GM21447 (cell line): ENCODE measurements around the gene RNF144B.
"Not testable (repeated sequence)": the region's sequence is repeated elsewhere in the genome, so short reads cannot be mapped to it uniquely, and the experiment has no call there.

Experiments
- ATAC-seq: cut with Tn5 transposase; IDR thresholded peaks from one replicate; pipeline ENCODE4 v1.9.1; 2021; ENCODE audit not compliant: unreplicated experiment

Gene RNF144B

DNA sequence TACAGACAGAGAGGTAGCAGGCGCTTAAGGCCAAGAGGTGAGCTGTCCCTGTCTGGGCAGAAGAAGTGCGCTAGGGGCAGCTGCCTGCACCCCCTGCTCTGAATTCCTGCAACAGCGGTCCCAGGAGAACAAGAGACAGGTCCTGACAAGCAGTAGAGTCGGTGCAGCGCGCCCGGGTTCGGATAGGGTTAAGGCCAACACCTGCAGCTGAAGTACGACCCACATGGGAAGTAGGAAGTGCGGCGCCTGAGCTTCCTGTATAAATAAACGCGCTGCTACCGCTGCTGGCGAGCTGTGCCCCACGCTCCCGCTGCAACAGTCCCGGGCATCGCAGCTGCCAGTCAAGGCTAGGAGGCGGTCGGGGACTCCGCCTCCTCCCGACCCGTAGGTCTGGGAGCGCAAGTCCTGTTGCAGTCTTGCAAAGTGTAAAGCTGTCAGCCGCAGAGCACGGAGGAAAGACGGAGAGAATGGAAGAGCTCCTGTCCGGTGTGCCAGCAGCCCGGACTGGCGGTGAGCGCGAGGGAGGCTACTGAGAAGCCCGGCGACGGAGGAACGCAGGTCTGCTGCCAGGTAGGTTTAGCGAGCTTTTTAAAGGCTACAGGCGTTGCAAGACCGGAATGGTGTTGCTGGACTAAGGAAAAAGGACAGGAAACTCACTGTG is at the start of gene RNF144B:
TSS of gene RNF144B (plus strand) at position 290 of the 661 bp plus-strand sequence. CDS start 12,185 bp downstream, outside the sequence.
- peak; percentile 84 for ATAC-seq

- ATAC-seq = no peak
Observed at GRCh38 chr6:18339599-18339998, 47.6 kb upstream of the RNF144B start.

GRCh38 chr6:18340781-18341551 is 46.2 kb upstream of the RNF144B start:
- no peak for ATAC-seq

- ATAC-seq = no peak
Observed at GRCh38 chr6:18342223-18342622, 44.9 kb upstream of the RNF144B start.

DNA sequence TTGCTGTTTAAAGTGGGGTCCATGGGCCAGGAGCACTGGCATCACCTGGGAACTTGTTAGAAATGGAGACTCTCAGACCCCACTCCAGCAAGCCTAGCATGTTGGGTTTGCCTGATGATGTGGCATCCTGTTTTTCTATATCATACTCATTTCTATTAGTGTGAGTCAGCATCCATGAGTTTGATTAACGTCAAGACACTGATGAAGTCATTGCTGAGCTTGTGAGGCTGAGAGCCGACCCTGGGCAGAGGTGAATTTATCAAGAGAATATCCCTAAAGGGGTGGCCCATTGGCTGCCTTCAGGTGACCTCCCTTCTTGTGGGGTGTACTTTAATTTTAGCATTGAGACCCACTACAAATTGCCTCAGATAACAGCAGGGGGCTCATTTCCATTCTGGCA is 43.4 kb upstream of the RNF144B start:
- no peak for ATAC-seq

DNA sequence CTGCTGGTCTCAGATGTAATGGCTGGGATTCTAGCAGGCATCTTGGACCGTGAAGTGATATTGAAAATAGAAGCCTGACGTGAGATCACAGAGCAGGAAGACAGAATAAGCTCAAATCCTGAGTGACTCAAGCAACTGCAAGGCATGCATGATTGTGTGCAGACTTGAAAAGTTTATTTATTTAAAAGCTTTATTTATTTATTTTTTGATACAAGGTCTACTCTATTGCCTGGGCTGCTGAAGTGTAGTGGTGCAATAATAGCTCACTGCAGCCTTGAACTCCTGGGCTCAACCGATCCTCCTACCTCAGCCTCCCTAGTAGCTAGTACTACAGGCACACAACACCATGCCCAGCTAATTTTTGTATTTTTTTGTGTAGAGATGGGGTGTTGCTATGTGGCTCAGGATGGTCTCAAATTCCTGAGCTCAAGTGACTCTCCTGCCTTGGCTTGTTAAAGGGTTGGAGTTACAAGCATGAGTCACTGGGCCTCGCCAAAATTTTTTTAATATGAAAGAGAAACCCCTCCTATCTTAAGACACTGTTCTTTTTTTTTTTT is 40.1 kb upstream of the RNF144B start:
- no peak for ATAC-seq

DNA sequence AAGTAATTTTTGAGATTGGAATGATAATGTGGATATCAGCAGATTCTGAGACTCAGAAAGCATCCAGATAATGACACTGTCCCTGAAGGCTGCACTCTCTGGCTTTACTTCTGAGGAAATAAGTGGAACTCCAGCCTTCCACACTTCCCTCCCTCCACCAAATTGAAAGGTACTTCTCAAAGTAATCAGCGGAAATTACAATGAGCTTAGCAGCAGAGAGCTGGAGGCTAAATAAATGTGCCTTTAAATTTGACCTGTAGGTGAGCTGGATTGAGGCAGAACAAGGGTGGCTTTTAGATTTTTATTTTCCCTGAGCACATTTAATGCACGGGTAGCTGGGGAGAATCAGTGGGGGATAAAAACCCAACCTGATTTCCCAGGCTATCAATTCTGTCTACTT is 39.3 kb upstream of the RNF144B start:
- no peak for ATAC-seq

GRCh38 chr6:18349386-18349785 is 37.8 kb upstream of the RNF144B start:
- ATAC-seq = no peak

- ATAC-seq = no peak
Observed at GRCh38 chr6:18350271-18350670, 36.9 kb upstream of the RNF144B start.

GRCh38 chr6:18350712-18351111 is 36.4 kb upstream of the RNF144B start:
- ATAC-seq = no peak

GRCh38 chr6:18352001-18352400 is 35.1 kb upstream of the RNF144B start:
- no peak for ATAC-seq

DNA sequence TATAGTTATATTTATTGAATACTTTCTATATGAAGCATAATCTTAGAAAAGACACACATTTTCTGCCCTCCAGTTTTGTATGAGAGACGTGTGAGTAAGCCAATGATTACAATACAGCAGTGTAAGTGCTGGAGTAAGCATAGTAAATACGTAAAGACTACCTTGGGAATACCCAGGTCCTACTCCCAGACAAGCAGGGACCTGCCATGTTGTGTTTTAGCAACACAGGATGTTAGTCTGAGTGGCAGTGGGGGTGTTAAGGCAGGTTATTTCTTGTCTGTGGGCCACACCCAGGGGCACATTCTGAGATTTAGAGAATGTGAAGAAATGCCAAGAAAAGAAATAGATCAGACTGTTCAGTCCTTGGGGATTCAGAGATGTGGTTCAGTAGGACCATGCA is 34.3 kb upstream of the RNF144B start:
- ATAC-seq = no peak

DNA sequence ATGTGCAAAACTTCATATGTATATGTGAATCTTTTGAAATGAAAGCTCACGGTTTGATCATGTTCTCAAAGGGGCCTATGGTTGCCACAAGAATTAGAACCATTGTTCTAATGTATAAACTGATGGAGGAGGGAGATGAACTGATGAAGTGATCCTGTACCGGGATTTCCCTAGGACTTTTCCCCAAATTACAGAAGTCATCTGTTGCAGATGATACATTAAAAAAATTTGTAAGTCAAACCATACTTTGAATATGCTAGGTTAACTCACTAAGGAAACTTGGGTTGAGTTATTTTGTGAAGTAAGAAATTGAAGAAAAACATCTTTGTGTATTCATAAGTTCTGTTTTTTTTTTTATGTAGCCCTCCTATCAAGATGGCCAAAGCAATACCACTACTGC is 33.9 kb upstream of the RNF144B start:
- no peak for ATAC-seq

- ATAC-seq = not testable (repeated sequence)
Observed at GRCh38 chr6:18357546-18357945, 29.6 kb upstream of the RNF144B start.

- ATAC-seq = peak; percentile 94
Observed at GRCh38 chr6:18359237-18359885, 27.8 kb upstream of the RNF144B start.

GRCh38 chr6:18360188-18360587 is 27.0 kb upstream of the RNF144B start:
- ATAC-seq = no peak

DNA sequence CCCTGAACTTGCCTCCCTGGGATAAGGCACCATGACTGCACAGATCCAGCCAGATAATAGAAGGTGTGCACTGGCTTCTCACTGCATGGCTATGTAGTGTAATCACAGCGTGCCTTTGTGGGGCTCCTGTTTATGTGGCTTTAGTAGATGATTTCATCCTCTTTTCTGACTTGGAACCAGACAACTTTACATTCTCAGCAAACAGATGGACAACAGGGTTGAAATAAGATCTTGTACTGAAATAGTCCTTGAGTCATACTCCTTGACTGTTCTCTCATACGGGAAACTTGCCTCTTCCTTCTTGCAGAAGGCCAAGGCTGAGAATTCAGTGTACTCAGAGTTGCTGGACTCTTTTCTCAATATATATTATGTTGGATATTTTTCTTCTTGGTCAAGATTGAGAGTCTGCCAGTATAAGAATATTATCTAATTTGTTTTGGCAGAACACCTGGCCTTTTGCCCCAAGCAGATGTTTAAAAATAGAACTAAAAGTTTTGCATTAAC is 25.0 kb upstream of the RNF144B start:
- ATAC-seq = no peak

GRCh38 chr6:18363746-18364145 is 23.4 kb upstream of the RNF144B start:
- ATAC-seq = no peak

- not testable (repeated sequence) for ATAC-seq
Observed at GRCh38 chr6:18364561-18364960, 22.6 kb upstream of the RNF144B start.

- no peak for ATAC-seq
Observed at GRCh38 chr6:18367371-18367770, 19.8 kb upstream of the RNF144B start.

DNA sequence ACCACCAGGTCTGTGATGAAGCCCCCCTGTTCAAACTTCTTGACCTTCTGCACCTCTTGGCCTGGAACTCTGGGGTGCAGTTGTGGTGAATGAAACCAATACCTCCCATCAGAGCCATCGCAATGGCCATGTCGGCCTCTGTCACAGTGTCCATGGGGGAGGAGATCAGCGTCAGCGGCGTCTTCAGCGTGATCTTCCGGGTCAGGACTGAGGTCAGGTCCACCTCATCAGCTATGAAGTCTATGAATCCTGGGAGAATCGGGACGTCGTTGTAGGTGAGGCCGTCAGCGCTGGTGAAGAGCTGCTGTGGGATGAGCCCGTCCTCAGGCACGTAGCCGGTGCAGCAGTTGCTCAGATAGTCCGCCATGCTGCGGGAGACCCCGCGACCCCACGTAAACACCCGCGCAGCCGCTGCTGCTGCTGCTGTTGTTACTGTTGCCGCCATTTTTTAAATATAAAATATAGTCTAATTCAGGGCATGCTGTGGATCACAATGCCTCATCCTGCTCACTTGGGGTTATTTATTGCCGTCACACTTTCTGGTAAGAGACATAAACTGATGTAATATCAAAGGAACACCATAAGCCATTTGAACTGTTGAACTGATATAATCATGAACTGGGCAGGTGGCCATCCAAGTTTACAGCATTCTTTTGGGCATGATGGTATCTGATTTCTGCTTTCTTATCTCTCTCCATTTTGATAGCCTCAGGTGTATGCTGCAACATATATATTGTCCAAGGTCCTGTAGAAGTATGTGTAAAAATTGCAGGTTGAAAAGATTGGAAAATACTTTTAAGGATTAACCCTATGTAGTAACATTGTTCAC is 18.7 kb upstream of the RNF144B start:
- no peak for ATAC-seq
